ENCODE data around the gene SYNC. TPM values are rescaled to one million over a fixed set of nuclear protein-coding genes. Genes with fewer than 3 reads are reported as not detected.
A peak's percentile ranks its signal among the peaks of the same experiment; 100 is the strongest.

SYNC gene
- total RNA-seq, 4 donors from 2014 or later, result 10.2 to 31.2 (median 23.7) TPM

DNA sequence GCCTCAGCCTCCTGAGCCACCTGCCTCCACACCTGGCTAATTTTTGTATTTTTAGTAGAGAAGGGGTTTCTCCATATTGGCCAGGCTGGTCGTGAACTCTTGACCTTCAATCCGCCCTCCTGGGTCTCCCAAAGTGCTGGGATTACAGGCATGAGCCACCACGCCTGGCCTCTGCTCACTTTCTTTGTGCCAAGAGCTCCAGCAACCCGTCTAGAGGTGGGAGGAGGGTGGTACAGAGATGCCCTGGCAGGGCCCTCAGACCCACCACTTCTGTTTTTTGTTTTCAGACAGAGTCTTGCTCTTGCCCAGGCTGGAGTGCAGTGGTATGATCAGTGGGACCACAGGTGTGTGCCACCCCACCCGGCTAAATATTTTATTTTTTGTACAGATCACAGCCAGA lies 6.9 kb upstream of the SYNC start:
- 72 to 83% methylated on average over 4 to 5 of the region's 5 CpGs for WGBS, 2 donors
- no peaks in the 10 kb centered on the region for H3K27me3 ChIP-seq
- peaks cover 0 to 6% (median 0%) of the 10 kb centered on the region in 4 donors for H3K4me1 ChIP-seq
- no peak overlapping the region for H3K4me3 ChIP-seq
- H3K9me3 ChIP-seq, result peaks cover 0 to 2% (median 0%) of the 10 kb centered on the region in 4 donors
- TF ChIP-seq EP300 (IDR thresholded peaks at IDR 0.05), result no peak
- no peak overlapping the region for H3K27ac ChIP-seq
- no peaks in the 10 kb centered on the region for H3K36me3 ChIP-seq
- no peak for DNase-seq (ENCODE audit: low spot score in 2 of 2)

DNA sequence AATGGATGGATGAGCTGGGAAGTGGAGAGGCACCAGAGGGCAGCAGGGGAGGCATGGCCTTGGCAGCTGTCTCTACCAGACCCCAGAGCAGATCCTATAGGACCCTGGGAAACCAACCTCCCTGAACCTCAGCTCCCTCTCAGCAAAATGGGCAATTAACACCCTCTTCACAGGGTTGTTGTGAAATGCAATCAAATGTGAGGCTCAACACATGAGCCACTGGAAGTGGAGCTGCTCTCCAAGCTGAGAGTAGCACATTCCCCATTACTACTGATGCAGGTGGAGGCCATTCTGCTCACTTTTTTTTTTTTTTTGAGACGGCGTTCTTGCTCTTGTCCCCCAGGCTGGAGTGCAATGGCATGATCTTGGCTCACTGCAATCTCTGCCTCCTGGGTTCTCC lies 6.5 kb upstream of the SYNC start:
- WGBS, 2 donors, result 65 to 72% methylated on average over 2 of the region's 2 CpGs
- H3K36me3 ChIP-seq, result no peaks in the 10 kb centered on the region
- H3K27ac ChIP-seq, result no peak overlapping the region

DNA sequence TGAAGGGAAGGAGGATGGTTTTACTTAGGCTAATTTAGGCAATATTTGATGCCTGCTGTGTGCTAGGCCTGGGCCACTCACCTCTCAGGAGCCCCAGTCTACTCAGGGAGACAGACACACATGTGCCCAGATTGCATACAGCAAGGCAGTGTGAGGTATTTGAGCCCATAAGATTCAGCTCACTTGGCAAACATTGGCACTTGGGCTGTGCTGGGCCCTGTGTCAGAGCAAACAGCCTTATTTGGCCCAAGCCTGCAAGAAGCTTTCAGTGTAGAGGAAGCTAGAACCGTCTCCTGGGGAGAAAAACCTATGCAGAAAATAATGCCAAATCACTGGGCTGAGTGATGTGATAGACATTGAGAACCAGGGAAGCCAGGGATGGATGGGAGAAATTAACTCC lies 3.9 kb upstream of the SYNC start:
- TF ChIP-seq, protein P1, sequence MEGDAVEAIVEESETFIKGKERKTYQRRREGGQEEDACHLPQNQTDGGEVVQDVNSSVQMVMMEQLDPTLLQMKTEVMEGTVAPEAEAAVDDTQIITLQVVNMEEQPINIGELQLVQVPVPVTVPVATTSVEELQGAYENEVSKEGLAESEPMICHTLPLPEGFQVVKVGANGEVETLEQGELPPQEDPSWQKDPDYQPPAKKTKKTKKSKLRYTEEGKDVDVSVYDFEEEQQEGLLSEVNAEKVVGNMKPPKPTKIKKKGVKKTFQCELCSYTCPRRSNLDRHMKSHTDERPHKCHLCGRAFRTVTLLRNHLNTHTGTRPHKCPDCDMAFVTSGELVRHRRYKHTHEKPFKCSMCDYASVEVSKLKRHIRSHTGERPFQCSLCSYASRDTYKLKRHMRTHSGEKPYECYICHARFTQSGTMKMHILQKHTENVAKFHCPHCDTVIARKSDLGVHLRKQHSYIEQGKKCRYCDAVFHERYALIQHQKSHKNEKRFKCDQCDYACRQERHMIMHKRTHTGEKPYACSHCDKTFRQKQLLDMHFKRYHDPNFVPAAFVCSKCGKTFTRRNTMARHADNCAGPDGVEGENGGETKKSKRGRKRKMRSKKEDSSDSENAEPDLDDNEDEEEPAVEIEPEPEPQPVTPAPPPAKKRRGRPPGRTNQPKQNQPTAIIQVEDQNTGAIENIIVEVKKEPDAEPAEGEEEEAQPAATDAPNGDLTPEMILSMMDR (IDR thresholded peaks at IDR 0.05), result no peak
- TF ChIP-seq POLR2A (IDR thresholded peaks at IDR 0.05), result no peak
- no peak for TF ChIP-seq EP300 (IDR thresholded peaks at IDR 0.05)
- 53 to 56% methylated on average over 1 of the region's 1 CpG for WGBS, 2 donors
- no peak for DNase-seq (ENCODE audit: low spot score in 2 of 2)
- Histone ChIP-seq H3K4me1 (peaks cover 0 to 23% (median 10%) of the 10 kb centered on the region in 4 donors), H3K36me3 (no peaks in the 10 kb centered on the region), H3K27me3 (no peaks in the 10 kb centered on the region), H3K9me3 (peaks cover 0 to 2% (median 0%) of the 10 kb centered on the region in 4 donors), H3K4me3 (no peak overlapping the region), H3K27ac (no peak overlapping the region)

More for the DNA sequence above, 6.5 kb upstream of the SYNC start:
- peaks cover 0 to 2% (median 0%) of the 10 kb centered on the region in 4 donors for H3K9me3 ChIP-seq
- H3K27me3 ChIP-seq, result no peaks in the 10 kb centered on the region
- TF ChIP-seq POLR2A (IDR thresholded peaks at IDR 0.05) (no peak), EP300 (IDR thresholded peaks at IDR 0.05) (no peak)
- TF ChIP-seq, protein P1 (IDR thresholded peaks at IDR 0.05), result no peak
- H3K4me3 ChIP-seq, result no peak overlapping the region
- H3K4me1 ChIP-seq, result peaks cover 0 to 8% (median 0%) of the 10 kb centered on the region in 4 donors
- DNase-seq (ENCODE audit: low spot score in 2 of 2), result no peak

DNA sequence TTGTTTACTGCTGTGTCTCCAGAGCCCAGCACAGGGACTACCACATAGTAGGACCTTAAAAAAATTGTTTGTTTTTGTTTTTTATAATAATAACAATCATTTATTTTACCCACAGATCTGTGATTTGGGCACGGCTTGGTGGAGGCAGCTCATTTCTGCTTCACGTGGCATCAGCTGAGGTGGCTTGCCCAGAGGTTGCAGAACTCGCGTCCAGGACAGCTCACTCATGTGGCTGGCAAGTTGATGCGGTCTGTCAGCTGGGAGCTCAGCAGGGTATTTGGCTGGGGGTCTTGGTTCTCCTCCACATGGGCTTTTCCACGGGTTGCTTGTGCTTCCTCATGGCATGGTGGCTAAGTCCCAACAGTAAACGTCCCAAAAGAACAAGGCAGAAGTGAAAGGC lies 2.9 kb upstream of the SYNC start:
- TF ChIP-seq, protein P1 (IDR thresholded peaks at IDR 0.05), result no peak
- no peak for TF ChIP-seq EP300 (IDR thresholded peaks at IDR 0.05)
- no peak for TF ChIP-seq POLR2A (IDR thresholded peaks at IDR 0.05)
- H3K4me3 ChIP-seq, result no peak overlapping the region
- H3K4me1 ChIP-seq, result peaks cover 0 to 30% (median 12%) of the 10 kb centered on the region in 4 donors
- no peaks in the 10 kb centered on the region for H3K27me3 ChIP-seq
- H3K27ac ChIP-seq, result no peak overlapping the region
- no peaks in the 10 kb centered on the region for H3K36me3 ChIP-seq
- WGBS, 2 donors, result 90 to 93% methylated on average over 7 of the region's 7 CpGs
- no peak for DNase-seq (ENCODE audit: low spot score in 2 of 2)
- peaks cover 0 to 2% (median 0%) of the 10 kb centered on the region in 4 donors for H3K9me3 ChIP-seq

DNA sequence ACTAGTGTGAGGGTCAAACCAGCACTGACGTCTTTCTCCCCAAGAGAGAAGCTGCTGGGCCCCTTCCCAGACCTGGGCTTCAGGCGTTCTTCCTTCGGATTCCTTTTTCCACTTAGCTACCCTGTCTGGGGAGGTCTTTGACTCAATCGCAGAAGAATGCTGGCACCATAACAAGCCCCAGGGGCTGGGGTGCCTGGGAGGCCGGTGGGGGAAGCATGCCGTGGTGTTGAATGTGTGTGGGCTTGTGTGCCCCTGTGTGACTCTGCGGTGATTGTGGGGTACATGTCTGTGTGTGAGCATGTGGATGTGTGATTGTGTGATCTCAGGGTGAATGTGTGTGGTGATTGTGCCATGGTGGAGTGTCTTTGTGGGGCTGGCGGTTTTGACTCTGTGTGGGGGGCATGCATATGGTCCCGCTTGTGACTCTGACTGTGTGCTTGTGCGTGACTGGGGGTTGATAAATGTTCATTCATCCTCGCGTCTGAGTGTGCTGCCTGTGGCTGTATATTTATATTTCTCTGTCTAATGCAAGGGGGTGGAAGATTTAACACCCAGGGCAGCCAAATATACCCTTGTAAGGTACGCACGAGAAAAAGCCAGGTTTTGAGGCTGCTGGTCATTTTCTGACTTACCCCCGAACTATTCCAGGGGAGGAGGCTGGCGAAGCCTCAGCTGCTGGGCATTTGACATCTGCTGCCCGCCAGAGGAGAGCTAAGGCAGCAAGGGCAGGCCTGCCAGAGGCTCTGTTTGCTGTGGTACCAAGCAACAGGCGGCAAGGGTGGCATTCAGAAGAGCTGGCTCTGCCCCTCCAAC lies 1.1 kb upstream of the SYNC start:
- peak in 1 of 2 donors; percentile 11 for DNase-seq (ENCODE audit: low spot score in 2 of 2)

More for the DNA sequence above, 1.1 kb upstream of the SYNC start:
- Histone ChIP-seq H3K27ac (peak overlapping the region; percentile 80 to 87 (median 84)), H3K4me1 (peaks cover 0 to 30% (median 12%) of the 10 kb centered on the region in 4 donors), H3K27me3 (no peaks in the 10 kb centered on the region), H3K36me3 (no peaks in the 10 kb centered on the region), H3K4me3 (peak overlapping the region in 3 of 4 donors; percentile 42 to 62 (median 60)), H3K9me3 (peaks cover 0 to 2% (median 0%) of the 10 kb centered on the region in 4 donors)
- TF ChIP-seq, protein P1 (IDR thresholded peaks at IDR 0.05), result no peak
- TF ChIP-seq POLR2A (IDR thresholded peaks at IDR 0.05) (no peak), EP300 (IDR thresholded peaks at IDR 0.05) (no peak)
- 24 to 34% methylated on average over 17 of the region's 18 CpGs for WGBS, 2 donors

All from tibial nerve (tissue), 4 donors.